Thoracic aorta (tissue), 2 donors: ENCODE results near the gene MC3R. TPM values are rescaled to one million over a fixed set of nuclear protein-coding genes. Genes with fewer than 3 reads are reported as not detected.

Experiments
- ATAC-seq: fragments of 150-250 bp; one replicate; pipeline ENCODE4 v1.8.0; 2017; ENCODE audit warnings: low read depth; ENCODE audit not compliant: insufficient number of reproducible peaks, low FRiP score
- DNase-seq: peaks from one replicate; pipeline ENCODE4 v3.0.0-alpha.2; 2020; ENCODE audit warnings: low spot score
- H3K27ac ChIP-seq, 2 donors: fragments of 200-600 bp; sonication (generic); 1 replicate in 1 of 2; 2 replicates in 1 of 2; pipeline ENCODE4 v1.5.1; 2016; ENCODE audit warnings: mild to moderate bottlenecking in 2 of 2, moderate library complexity in 2 of 2
- H3K27me3 ChIP-seq: fragments of 200-600 bp; sonication (generic); replicated peaks from 2 replicates; pipeline ENCODE4 v1.6.0; 2016; ENCODE audit warnings: mild to moderate bottlenecking; ENCODE audit not compliant: insufficient read depth
- H3K36me3 ChIP-seq: fragments of 200-600 bp; sonication (generic); one replicate; pipeline ENCODE4 v1.5.1; 2016
- H3K4me1 ChIP-seq, 2 donors: fragments of 200-600 bp; sonication (generic); 1 replicate in 1 of 2; 2 replicates in 1 of 2; pipeline versions ENCODE4 v1.5.1 to v1.6.0; 2016; ENCODE audit warnings: low read depth in 2 of 2, mild to moderate bottlenecking in 1 of 2; ENCODE audit not compliant: control insufficient read depth in 1 of 2
- H3K4me3 ChIP-seq: fragments of 200-600 bp; sonication (generic); 2 replicates; pipeline ENCODE4 v1.5.1; 2016; ENCODE audit warnings: mild to moderate bottlenecking
- H3K9me3 ChIP-seq: fragments of 200-600 bp; sonication (generic); 2 replicates; pipeline ENCODE4 v1.5.1; 2016
- total RNA-seq, 2 donors: library from RNA; depleted of rRNA; stranded (reverse); fragments of >200 nt; gene quantifications; one replicate each; pipeline versions ENCODE4 v1.1.0 to v1.2.3, GENCODE V29; 2016
- TF ChIP-seq, protein P1 (sequence below): fragments of 200-600 bp; sonication (generic); IDR thresholded peaks from one replicate; pipeline ENCODE4 v1.5.1; 2019; ENCODE audit warnings: antibody characterized with exemption

MC3R gene
- total RNA-seq, 2 donors from 2014 or later, result not detected

DNA sequence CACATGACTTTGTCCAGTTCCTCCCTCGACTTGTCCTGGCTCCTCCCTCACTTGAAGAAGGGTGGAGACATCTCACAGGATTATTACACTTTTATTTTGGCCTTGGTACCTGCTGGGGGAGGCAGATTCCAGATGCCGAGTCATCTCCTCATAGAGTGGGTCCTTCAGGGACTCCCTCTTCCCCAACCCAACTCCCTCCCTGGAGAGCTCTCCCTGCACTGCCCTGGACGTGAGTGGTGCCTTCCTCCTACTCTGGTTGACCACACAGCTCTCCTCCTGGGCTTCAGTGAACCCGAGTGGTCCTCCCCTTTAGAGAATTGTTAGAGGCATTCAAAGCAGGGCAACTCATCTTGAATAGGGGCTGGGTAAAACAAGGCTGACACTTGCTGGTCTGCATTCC, 40.9 kb upstream of the MC3R start:
- H3K4me1 ChIP-seq, result no peaks in the 10 kb centered on the region
- ATAC-seq (no peak), DNase-seq (no peak)
- TF ChIP-seq, protein P1, sequence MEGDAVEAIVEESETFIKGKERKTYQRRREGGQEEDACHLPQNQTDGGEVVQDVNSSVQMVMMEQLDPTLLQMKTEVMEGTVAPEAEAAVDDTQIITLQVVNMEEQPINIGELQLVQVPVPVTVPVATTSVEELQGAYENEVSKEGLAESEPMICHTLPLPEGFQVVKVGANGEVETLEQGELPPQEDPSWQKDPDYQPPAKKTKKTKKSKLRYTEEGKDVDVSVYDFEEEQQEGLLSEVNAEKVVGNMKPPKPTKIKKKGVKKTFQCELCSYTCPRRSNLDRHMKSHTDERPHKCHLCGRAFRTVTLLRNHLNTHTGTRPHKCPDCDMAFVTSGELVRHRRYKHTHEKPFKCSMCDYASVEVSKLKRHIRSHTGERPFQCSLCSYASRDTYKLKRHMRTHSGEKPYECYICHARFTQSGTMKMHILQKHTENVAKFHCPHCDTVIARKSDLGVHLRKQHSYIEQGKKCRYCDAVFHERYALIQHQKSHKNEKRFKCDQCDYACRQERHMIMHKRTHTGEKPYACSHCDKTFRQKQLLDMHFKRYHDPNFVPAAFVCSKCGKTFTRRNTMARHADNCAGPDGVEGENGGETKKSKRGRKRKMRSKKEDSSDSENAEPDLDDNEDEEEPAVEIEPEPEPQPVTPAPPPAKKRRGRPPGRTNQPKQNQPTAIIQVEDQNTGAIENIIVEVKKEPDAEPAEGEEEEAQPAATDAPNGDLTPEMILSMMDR, result no peak
- H3K36me3 ChIP-seq, result no peaks in the 10 kb centered on the region
- H3K27me3 ChIP-seq, result no peaks in the 10 kb centered on the region
- H3K4me3 ChIP-seq, result no peak overlapping the region
- no peaks in the 10 kb centered on the region for H3K9me3 ChIP-seq
- H3K27ac ChIP-seq, result no peak overlapping the region

- DNase-seq (no peak), ATAC-seq (no peak)
- H3K36me3 ChIP-seq, result no peaks in the 10 kb centered on the region
- no peaks in the 10 kb centered on the region for H3K27me3 ChIP-seq
- H3K4me3 ChIP-seq, result no peak overlapping the region
- no peaks in the 10 kb centered on the region for H3K4me1 ChIP-seq
- TF ChIP-seq, protein P1, result no peak
- no peak overlapping the region for H3K27ac ChIP-seq
- H3K9me3 ChIP-seq, result no peaks in the 10 kb centered on the region
These were observed 40.4 kb upstream of the MC3R start for GRCh38 chr20:56208121-56208520.

GRCh38 chr20:56211051-56211450, 37.5 kb upstream of the MC3R start:
- no peaks in the 10 kb centered on the region for H3K9me3 ChIP-seq
- TF ChIP-seq, protein P1, result no peak

GRCh38 chr20:56212091-56212490, 36.4 kb upstream of the MC3R start:
- Histone ChIP-seq H3K9me3 (no peaks in the 10 kb centered on the region), H3K36me3 (no peaks in the 10 kb centered on the region), H3K27me3 (no peaks in the 10 kb centered on the region), H3K4me1 (no peaks in the 10 kb centered on the region), H3K27ac (no peak overlapping the region), H3K4me3 (no peak overlapping the region)
- no peak for ATAC-seq
- TF ChIP-seq, protein P1, result no peak
- no peak for DNase-seq

More at GRCh38 chr20:56211051-56211450, 37.5 kb upstream of the MC3R start:
- Histone ChIP-seq H3K27ac (no peak overlapping the region), H3K4me1 (no peaks in the 10 kb centered on the region), H3K4me3 (no peak overlapping the region), H3K36me3 (no peaks in the 10 kb centered on the region), H3K27me3 (no peaks in the 10 kb centered on the region)
- ATAC-seq (no peak), DNase-seq (no peak)

DNA sequence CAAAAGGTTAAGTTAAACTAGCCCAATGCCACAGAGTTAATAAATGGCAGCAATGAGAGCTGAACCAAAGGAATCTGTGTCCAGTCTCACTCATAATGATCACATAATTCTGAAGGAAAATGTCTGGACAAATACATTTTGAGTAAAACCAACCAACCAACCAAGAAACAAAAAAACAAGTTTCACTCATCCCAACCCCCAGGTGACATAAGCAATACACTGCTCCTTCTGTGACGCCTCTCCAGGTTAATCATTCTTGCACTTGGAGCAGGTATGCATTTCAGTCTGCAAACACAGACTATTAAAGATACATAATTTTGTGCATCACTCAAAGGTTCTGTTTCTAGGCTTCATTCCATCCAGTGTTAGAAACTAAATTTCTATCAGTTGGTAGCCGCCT, 35.2 kb upstream of the MC3R start:
- no peaks in the 10 kb centered on the region for H3K27me3 ChIP-seq
- no peak overlapping the region for H3K4me3 ChIP-seq
- H3K9me3 ChIP-seq, result no peaks in the 10 kb centered on the region
- no peak overlapping the region for H3K27ac ChIP-seq
- no peak for DNase-seq
- no peak for ATAC-seq
- H3K36me3 ChIP-seq, result no peaks in the 10 kb centered on the region
- TF ChIP-seq, protein P1, result no peak
- H3K4me1 ChIP-seq, result no peaks in the 10 kb centered on the region
